HCEC 1CT (cell line): ENCODE measurements around the gene PPFIBP2.
"Not testable (repeated sequence)": the region's sequence is repeated elsewhere in the genome, so short reads cannot be mapped to it uniquely, and the experiment has no call there.

Experiments
- DNase-seq: peaks from one replicate; pipeline ENCODE4 v3.0.0-alpha.2; 2017

The PPFIBP2 gene

DNA sequence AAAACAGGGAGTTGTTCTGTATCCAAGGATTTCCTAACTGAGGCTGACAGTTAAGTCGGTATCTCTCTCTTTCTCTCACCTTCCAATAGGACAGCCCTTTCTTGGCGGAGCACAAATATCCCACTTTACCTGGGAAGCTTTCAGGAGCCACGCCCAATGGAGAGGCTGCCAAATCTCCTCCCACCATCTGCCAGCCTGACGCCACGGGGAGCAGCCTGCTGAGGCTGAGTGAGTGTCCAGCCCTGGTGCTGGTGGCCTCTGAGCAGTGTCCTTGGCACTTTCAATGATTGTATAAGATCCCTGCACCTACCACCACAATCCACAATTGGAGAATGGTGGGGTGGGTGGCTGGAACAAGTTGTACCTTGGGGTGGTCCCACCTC is 125.8 kb downstream of the PPFIBP2 start:
- DNase-seq, result no peak

DNA sequence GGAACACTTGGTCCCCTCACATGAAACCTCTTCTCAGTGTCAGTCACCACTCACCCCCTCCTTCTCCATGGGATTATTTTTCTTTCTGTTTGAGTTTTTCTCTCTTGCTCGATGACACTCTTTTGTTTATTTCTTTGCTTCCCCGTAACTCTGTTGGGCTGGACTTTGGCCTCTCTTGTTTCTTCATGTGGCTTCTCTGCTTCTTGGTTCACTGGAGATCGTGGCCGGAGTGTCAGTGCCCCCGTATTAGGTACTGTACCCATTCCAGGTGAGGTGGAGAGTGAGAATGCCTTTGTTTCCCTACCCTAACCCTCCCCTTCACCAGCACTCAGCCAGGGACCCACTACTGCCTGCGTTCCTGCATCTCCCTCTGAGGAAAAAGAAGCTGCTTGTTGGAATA is 127.0 kb downstream of the PPFIBP2 start:
- DNase-seq, result no peak

- DNase-seq, result no peak
These were observed 128.9 kb downstream of the PPFIBP2 start for GRCh38 chr11:7642747-7643146.

DNA sequence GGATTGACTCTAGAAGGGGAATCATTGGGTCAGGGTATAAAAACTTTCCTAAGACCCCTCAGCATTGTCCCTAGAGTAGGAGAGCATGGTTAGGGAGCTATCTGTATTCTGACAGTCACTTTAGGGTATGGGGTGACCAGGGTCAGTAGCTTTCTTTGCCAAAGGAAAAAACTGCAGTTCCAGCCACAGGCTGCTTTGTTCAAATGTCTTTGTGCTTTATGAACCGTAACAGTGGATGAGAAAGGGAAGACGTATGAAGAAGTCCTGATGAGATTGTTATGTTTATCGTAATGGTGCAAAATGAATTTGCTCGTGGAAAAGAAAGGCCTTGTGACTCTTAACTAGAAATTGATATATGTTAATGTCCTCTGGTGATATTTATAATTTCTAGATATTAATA is 129.5 kb downstream of the PPFIBP2 start:
- DNase-seq, result no peak

DNA sequence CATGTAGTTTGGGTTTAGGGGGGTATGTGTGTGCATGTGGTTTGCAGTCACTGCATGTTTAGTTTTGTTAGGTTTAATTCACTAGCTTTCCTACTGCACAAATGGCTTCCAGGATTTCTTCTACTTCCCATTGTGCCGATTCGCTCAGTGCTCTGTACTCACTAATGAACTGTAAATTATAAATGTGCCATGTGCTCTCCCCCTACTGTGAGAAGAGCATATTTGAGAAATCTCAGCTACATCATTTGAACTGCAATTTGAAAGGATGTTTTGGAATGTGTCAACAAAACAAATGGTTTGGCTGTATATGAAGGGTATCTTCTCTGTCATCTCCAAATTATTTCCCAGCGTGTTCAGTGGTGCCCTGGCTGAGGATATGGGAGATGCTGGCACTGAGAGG is 131.4 kb downstream of the PPFIBP2 start:
- DNase-seq, result no peak

DNA sequence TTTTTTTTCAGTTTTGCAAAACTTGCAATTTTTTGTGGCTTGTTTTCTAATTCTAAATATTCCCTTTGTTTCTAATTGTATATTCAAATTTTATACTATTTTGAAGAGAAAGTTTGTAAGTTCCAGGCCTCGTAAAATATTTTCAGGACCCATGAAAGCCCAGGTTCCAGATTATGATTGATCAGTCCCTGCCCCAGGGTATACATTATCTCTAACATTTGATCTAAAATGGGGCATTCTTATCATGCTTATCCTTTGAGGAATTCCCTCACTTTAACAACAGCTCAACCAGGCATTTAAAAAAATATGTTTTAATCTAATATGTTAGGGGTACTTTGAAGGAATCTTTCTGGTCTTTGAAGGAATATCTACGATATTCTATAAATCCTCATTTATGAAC is 133.1 kb downstream of the PPFIBP2 start:
- DNase-seq, result no peak

DNA sequence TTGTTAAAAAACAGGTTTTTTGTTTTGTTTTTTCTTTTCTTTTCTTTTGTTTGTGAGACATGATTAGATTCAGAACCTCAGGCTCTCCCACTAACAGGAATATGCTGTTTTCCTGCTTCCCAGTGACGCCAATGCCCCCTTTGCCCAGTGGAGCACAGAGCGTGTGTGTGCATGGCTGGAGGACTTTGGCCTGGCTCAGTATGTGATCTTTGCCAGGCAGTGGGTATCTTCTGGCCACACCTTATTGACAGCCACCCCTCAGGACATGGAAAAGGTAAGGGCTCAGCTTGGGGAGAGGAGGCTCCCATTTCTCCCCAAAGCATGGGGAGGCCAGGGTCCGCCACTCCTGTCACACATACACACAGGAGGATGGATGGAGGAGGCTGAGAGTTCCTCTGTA is 134.5 kb downstream of the PPFIBP2 start:
- no peak for DNase-seq

- DNase-seq, result no peak
These were observed 137.3 kb downstream of the PPFIBP2 start for GRCh38 chr11:7651140-7651551.

DNA sequence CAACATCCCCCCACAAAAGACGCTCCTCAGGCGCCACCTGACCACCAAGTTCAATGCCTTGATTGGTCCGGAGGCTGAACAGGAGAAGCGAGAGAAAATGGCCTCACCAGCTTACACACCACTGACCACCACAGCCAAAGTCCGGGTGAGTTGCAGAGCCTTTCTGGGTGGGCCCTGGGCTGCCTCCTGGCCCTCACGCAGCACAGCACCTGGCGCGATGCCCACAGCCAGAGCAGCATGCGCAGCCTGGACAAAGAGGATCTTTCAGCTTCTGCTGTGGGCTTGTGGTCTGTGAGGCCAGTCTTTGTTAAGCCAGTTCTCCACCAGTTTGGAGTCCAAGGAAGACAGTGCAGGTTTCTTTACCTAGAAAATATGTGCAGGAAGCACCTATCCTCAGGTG is 137.9 kb downstream of the PPFIBP2 start:
- DNase-seq, result no peak

- no peak for DNase-seq
These were observed 140.5 kb downstream of the PPFIBP2 start for GRCh38 chr11:7654195-7654705.

DNA sequence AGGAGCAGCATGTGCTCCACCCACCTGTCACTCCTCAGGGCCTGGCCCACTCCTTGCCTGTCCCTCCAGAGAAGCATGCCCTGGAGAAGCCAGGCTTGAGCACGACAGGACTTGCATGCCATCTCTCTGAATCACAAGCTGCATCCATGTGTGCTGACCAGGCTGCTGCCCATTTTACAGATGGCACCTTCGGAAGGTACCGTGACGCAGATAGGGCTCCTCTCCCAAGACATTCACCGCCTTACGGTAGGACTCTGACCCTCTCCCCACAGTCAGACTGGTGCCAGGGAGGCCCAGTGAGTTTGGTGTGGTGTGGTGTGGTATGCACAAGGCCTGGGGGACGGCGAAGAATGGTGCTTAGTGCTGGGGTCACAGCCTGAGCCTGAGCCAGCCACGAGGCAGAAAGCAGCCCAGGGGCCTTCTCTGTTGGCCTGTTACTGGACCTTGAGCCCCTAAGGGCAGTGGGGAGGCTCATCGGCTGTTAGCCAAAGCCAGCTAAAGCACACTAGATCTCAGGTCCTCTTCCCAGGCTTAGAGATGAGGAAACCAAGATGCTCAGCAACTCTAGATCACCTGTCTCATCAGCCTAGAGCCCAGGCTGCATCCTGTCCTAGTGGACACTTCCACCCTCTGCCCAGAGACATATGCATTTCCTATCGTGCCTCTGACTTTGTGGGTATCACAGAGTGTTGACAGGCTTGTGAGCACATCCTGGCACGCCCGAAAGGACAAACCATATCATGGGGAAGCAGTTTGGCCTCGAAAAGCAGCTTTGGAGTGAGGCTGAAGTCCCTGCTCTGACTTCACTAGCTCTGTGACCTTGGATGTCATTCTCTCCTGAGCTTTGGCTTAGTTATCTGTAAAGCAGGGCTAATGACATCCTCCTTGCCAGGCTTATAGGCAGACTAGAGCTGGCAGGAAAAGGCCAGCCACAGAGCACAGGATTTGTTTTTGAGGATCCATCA is 141.7 kb downstream of the PPFIBP2 start:
- no peak for DNase-seq

DNA sequence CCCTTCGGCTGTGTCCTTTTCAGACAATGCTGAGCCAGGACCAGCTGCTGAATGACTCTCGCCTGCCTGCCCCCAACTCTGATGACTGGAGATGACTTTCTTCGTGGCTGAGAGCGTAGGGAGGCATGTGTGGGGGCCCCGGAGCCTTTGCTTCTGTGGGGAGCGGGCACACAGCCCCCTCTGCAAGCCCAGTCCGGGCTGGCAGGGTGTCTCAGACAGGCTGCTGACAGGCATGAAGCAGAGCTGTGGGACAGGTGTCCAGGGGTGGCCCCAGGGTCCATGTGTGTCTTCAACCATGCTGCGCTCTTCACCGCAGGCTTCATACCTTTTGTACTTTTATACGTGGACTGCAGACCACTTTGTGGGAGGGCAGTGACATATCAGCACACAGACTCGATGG is 142.9 kb downstream of the PPFIBP2 start:
- no peak for DNase-seq

GRCh38 chr11:7657306-7658025 is 143.7 kb downstream of the PPFIBP2 start:
- DNase-seq, result peak; percentile 55

DNA sequence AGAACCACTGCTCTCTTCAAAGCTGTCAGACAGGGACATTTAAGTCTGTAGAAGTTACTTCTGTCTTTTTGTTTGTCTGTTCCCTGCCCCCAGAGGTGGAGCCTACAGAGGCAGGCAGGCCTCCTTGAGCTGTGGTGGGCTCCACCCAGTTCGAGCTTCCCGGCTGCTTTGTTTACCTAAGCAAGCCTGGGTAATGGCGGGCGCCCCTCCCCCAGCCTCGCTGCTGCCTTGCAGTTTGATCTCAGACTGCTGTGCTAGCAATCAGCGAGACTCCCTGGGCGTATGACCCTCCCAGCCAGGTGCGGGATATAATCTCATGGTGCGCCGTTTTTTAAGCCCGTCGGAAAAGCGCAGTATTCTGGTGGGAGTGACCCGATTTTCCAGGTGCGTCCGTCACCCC is 149.7 kb downstream of the PPFIBP2 start:
- DNase-seq, result not testable (repeated sequence)

- DNase-seq, result no peak
These were observed 151.1 kb downstream of the PPFIBP2 start for GRCh38 chr11:7664867-7665266.

- DNase-seq, result peak; percentile 61
These were observed 151.9 kb downstream of the PPFIBP2 start for GRCh38 chr11:7665473-7666291.

DNA sequence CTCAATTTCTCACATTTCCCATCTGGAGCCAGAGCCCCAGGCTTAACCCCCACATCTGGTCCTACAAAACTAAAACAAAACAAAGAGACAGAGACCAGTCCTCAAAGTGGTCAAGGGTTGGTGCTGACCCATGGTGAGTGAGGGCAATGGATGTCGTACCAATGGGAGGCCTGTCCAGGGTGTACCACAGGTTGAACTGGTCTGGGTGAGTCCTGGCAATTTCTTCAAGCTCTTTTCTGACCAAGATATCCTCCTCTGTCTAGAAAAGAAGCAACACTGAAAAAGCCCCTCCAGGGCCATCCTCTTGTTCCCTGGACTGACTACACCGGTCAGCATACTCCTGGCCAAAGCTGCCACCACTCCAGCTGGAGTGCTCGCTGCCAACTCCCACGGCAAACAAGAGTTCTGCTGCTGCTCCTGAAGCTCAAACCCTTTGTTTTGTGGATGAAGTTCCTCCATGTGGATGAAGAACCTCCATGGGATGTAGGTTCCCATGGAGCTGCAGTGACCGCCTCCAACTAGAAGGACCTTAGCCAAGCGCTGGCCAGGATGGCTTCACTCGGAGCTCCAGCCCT is 152.6 kb downstream of the PPFIBP2 start:
- no peak for DNase-seq

DNA sequence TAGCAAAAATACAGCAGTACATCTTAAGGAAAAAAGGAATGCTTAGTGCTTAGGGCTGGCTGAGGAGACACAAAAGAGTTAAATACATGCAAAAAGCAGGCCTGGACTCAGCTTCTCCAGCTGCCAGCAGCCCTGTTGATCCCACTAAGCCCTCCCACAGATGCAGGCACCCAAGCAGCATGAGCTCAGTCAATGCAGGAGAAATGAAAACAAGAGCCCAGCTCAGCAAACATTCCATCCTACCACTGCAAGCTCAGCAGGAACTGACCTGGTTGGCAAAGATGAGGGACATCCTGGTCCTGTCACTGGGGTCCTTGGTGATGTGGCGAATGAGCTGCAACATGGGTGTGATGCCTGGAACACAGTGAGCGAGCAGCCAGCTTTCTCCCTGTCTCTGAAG is 153.7 kb downstream of the PPFIBP2 start:
- no peak for DNase-seq

GRCh38 chr11:7668464-7668863 is 154.7 kb downstream of the PPFIBP2 start:
- no peak for DNase-seq

- DNase-seq, result no peak
These were observed 155.1 kb downstream of the PPFIBP2 start for GRCh38 chr11:7668911-7669310.

GRCh38 chr11:7670641-7671040 is 156.8 kb downstream of the PPFIBP2 start:
- no peak for DNase-seq

GRCh38 chr11:7671347-7672215 is 157.8 kb downstream of the PPFIBP2 start:
- no peak for DNase-seq
